OCI-LY1 (cell line): Measurements from ENCODE around the gene ADAMTSL4.

Experiments
- H2AFZ ChIP-seq: fragments of 200-600 bp; sonication (generic), shearing (Covaris generic); 2 replicates; pipeline ENCODE4 v1.6.0; 2014; ENCODE audit warnings: antibody characterized with exemption, mild to moderate bottlenecking, low read length
- H3F3A ChIP-seq: fragments of 200-600 bp; sonication (generic), shearing (Covaris generic); 2 replicates; pipeline ENCODE4 v1.6.0; 2014; ENCODE audit warnings: mild to moderate bottlenecking, antibody characterized with exemption, low read length, moderate library complexity; ENCODE audit not compliant: insufficient read depth
- H3K27ac ChIP-seq: fragments of 200-600 bp; sonication (generic); 2 replicates; pipeline ENCODE4 v1.5.1; 2014; ENCODE audit warnings: low read length, mixed run types, mild to moderate bottlenecking, low read depth; ENCODE audit not compliant: poor library complexity, severe bottlenecking
- H3K27me3 ChIP-seq: fragments of 200-600 bp; sonication (generic); 2 replicates; pipeline ENCODE4 v1.6.0; 2014; ENCODE audit warnings: antibody characterized with exemption, mild to moderate bottlenecking, low read length, moderate library complexity; ENCODE audit not compliant: insufficient read depth
- H3K36me3 ChIP-seq: fragments of 200-600 bp; sonication (generic); 2 replicates; pipeline ENCODE4 v1.6.1; 2014; ENCODE audit warnings: mild to moderate bottlenecking, antibody characterized with exemption, low read length, moderate library complexity, mixed read lengths; ENCODE audit not compliant: insufficient read depth
- H3K4me1 ChIP-seq: fragments of 200-600 bp; sonication (generic); 2 replicates; pipeline ENCODE4 v1.5.1; 2014; ENCODE audit warnings: mild to moderate bottlenecking, low read length, moderate library complexity; ENCODE audit not compliant: insufficient read depth, severe bottlenecking
- H3K4me2 ChIP-seq: fragments of 200-600 bp; sonication (generic), shearing (Covaris generic); 2 replicates; pipeline ENCODE4 v1.6.1; 2014; ENCODE audit warnings: low read length
- H3K4me3 ChIP-seq: fragments of 200-600 bp; sonication (generic); 2 replicates; pipeline ENCODE4 v1.5.1; 2014; ENCODE audit warnings: low read length, low read depth, mild to moderate bottlenecking, mixed read lengths; ENCODE audit not compliant: poor library complexity, severe bottlenecking
- H3K79me2 ChIP-seq: fragments of 200-600 bp; shearing (Covaris generic); 2 replicates; pipeline ENCODE4 v1.6.1; 2016; ENCODE audit warnings: mixed run types, low read length, mixed read lengths; ENCODE audit not compliant: insufficient read depth
- H3K9ac ChIP-seq: fragments of 200-600 bp; sonication (generic), shearing (Covaris generic); 2 replicates; pipeline ENCODE4 v1.6.1; 2014; ENCODE audit warnings: mild to moderate bottlenecking, low read length, mixed read lengths
- H3K9me2 ChIP-seq: fragments of 200-600 bp; sonication (generic), shearing (Covaris generic); 2 replicates; pipeline ENCODE4 v1.6.1; 2014; ENCODE audit warnings: low read depth, mild to moderate bottlenecking, low read length, mixed read lengths
- H3K9me3 ChIP-seq: fragments of 200-600 bp; shearing (Covaris generic); 2 replicates; pipeline ENCODE4 v1.6.1; 2014; ENCODE audit warnings: low read length, mixed read lengths
- H4K20me1 ChIP-seq: fragments of 200-600 bp; sonication (generic), shearing (Covaris generic); 2 replicates; pipeline ENCODE4 v1.6.0; 2016; ENCODE audit warnings: mild to moderate bottlenecking, low read length; ENCODE audit not compliant: insufficient read depth
- CTCF ChIP-seq: fragments of 200-600 bp; sonication (generic), shearing (Covaris generic); IDR thresholded peaks from 2 replicates; pipeline ENCODE4 v1.5.1; 2017; ENCODE audit warnings: mild to moderate bottlenecking, antibody characterized with exemption, low read length, moderate library complexity, mixed read lengths
- EZH2 ChIP-seq: fragments of 200-600 bp; sonication (generic), shearing (Covaris generic); IDR thresholded peaks from 2 replicates; pipeline ENCODE4 v1.8.0; 2017; ENCODE audit warnings: borderline replicate concordance, mixed run types, mild to moderate bottlenecking, antibody characterized with exemption, low read length, moderate library complexity, mixed read lengths

ADAMTSL4 gene

GRCh38 chr1:150557813-150558212 is 8.6 kb downstream of the ADAMTSL4 start:
- Histone ChIP-seq H3K9ac (no peak overlapping the region), H2AFZ (no peak overlapping the region), H3K27ac (no peak overlapping the region), H3K4me2 (no peak overlapping the region), H4K20me1 (no peaks in the 10 kb centered on the region), H3K4me3 (no peak overlapping the region), H3F3A (no peaks in the 10 kb centered on the region), H3K4me1 (peaks cover 30% of the 10 kb centered on the region), H3K79me2 (no peaks in the 10 kb centered on the region), H3K9me3 (no peaks in the 10 kb centered on the region), H3K36me3 (no peaks in the 10 kb centered on the region), H3K27me3 (no peaks in the 10 kb centered on the region), H3K9me2 (no peaks in the 10 kb centered on the region)
- no peak for TF ChIP-seq EZH2
- no peak for TF ChIP-seq CTCF

GRCh38 chr1:150558303-150558704 is 9.1 kb downstream of the ADAMTSL4 start:
- H2AFZ ChIP-seq: no peak overlapping the region
- no peaks in the 10 kb centered on the region for H3K9me3 ChIP-seq
- 0 out of 2 replicates have a peak, but pooled peaks cover 4% of the 10 kb centered on the region for H3F3A ChIP-seq
- no peak overlapping the region for H3K27ac ChIP-seq
- no peaks in the 10 kb centered on the region for H3K79me2 ChIP-seq
- peaks cover 35% of the 10 kb centered on the region for H3K4me1 ChIP-seq
- H3K9me2 ChIP-seq: no peaks in the 10 kb centered on the region
- H4K20me1 ChIP-seq: no peaks in the 10 kb centered on the region
- H3K4me2 ChIP-seq: no peak overlapping the region
- TF ChIP-seq EZH2 (no peak), CTCF (no peak)
- H3K27me3 ChIP-seq: no peaks in the 10 kb centered on the region
- H3K36me3 ChIP-seq: no peaks in the 10 kb centered on the region
- H3K9ac ChIP-seq: no peak overlapping the region
- H3K4me3 ChIP-seq: no peak overlapping the region

- no peak overlapping the region for H3K4me2 ChIP-seq
Observed at GRCh38 chr1:150558761-150559655, 9.8 kb downstream of the ADAMTSL4 start.

More at GRCh38 chr1:150558761-150559655, 9.8 kb downstream of the ADAMTSL4 start:
- no peak overlapping the region for H3K27ac ChIP-seq
- TF ChIP-seq EZH2 (no peak), CTCF (no peak)
- H4K20me1 ChIP-seq: no peaks in the 10 kb centered on the region
- H3K9ac ChIP-seq: no peak overlapping the region
- H3K4me1 ChIP-seq: peaks cover 42% of the 10 kb centered on the region
- no peaks in the 10 kb centered on the region for H3K9me2 ChIP-seq
- no peaks in the 10 kb centered on the region for H3K79me2 ChIP-seq
- H2AFZ ChIP-seq: no peak overlapping the region
- H3K27me3 ChIP-seq: no peaks in the 10 kb centered on the region
- no peaks in the 10 kb centered on the region for H3K9me3 ChIP-seq
- H3K36me3 ChIP-seq: no peaks in the 10 kb centered on the region
- H3K4me3 ChIP-seq: no peak overlapping the region
- 0 out of 2 replicates have a peak, but pooled peaks cover 7% of the 10 kb centered on the region for H3F3A ChIP-seq
